PC-9 (cell line): ENCODE results near the gene CSNK1A1L. TPM values are rescaled to one million over a fixed set of nuclear protein-coding genes. Genes with fewer than 3 reads are reported as not detected.

ENCODE experiments used
- BruUV-seq: library from RNA; stranded (reverse); fragments of 400-500 nt; replicated peaks from 2 replicates; lab custom pipeline; 2021; lab: Mats Ljungman, UMichigan
- CTCF ChIA-PET: fragments of 300-600 bp; sonication (Branson Sonifier 250); formaldehyde crosslinking; loops from one replicate; lab custom pipeline; 2022; ENCODE audit warnings: antibody characterized with exemption; lab: Charles Lee
- POLR2A ChIA-PET: fragments of 300-600 bp; sonication (Branson Sonifier 250); formaldehyde crosslinking; loops from one replicate; lab custom pipeline; 2022; ENCODE audit warnings: antibody characterized with exemption; ENCODE audit not compliant: unreplicated experiment; lab: Charles Lee
- DNase-seq, 2 experiments: peaks; one replicate each; pipeline versions ENCODE4 v3.0.0 to v3.0.0-alpha.2; 2015 to 2022; ENCODE audit warnings: mixed read lengths in 1 of 2
- H2AFZ ChIP-seq: fragments of 200-600 bp; sonication (generic); 2 replicates; pipeline ENCODE4 v1.8.1; 2017; ENCODE audit warnings: antibody characterized with exemption
- H3F3A ChIP-seq: fragments of 200-600 bp; sonication (generic); 2 replicates; pipeline ENCODE4 v1.8.1; 2017; ENCODE audit warnings: antibody characterized with exemption, mild to moderate bottlenecking, low read depth; ENCODE audit not compliant: insufficient read depth
- H3K27ac ChIP-seq: fragments of 200-600 bp; sonication (generic); 2 replicates; pipeline ENCODE4 v1.6.1; 2016; ENCODE audit warnings: mixed run types
- H3K27me3 ChIP-seq: fragments of 200-600 bp; sonication (generic); 2 replicates; pipeline ENCODE4 v1.6.1; 2016; ENCODE audit warnings: low read depth, mixed run types; ENCODE audit not compliant: insufficient read depth
- H3K36me3 ChIP-seq: fragments of 200-600 bp; sonication (generic); 2 replicates; pipeline ENCODE4 v1.6.1; 2016; ENCODE audit warnings: low read depth, mixed run types
- H3K4me1 ChIP-seq: fragments of 200-600 bp; sonication (generic); replicated peaks from 2 replicates; pipeline ENCODE4 v1.6.1; 2016; ENCODE audit warnings: mixed run types; ENCODE audit not compliant: insufficient read depth
- H3K4me2 ChIP-seq: fragments of 200-600 bp; sonication (generic); 2 replicates; pipeline ENCODE4 v1.6.1; 2017; ENCODE audit warnings: mixed run types
- H3K4me3 ChIP-seq: fragments of 200-600 bp; sonication (generic); 2 replicates; pipeline ENCODE4 v1.6.1; 2016; ENCODE audit warnings: mixed run types
- H3K79me2 ChIP-seq: fragments of 200-600 bp; sonication (generic); 2 replicates; pipeline ENCODE4 v1.6.1; 2017; ENCODE audit warnings: low read depth, mixed run types
- H3K9me2 ChIP-seq: fragments of 200-600 bp; sonication (generic); 2 replicates; pipeline ENCODE4 v1.8.1; 2017; ENCODE audit warnings: mild to moderate bottlenecking; ENCODE audit not compliant: insufficient read depth
- H3K9me3 ChIP-seq: fragments of 200-600 bp; sonication (generic); 2 replicates; pipeline ENCODE4 v1.8.1; 2016; ENCODE audit warnings: low read depth; ENCODE audit not compliant: insufficient read depth
- H4K20me1 ChIP-seq: fragments of 200-600 bp; sonication (generic); 2 replicates; pipeline ENCODE4 v1.8.1; 2017; ENCODE audit not compliant: insufficient read depth
- EZH2 ChIP-seq: fragments of 200-600 bp; sonication (generic); IDR thresholded peaks from 2 replicates; pipeline ENCODE4 v1.8.0; 2017; ENCODE audit warnings: antibody characterized with exemption, low read depth
- intact Hi-C: fragments of 100-400 bp; cut with micrococcal nuclease; formaldehyde crosslinking; loops from one replicate; pipeline ENCODE4 v1.10.0; 2022; ENCODE audit not compliant: unreplicated experiment
- total RNA-seq: library from RNA; stranded (reverse); gene quantifications from 2 replicates; pipeline ENCODE4 v1.2.3, GENCODE V29; 2021
- TF ChIP-seq, protein P1 (sequence below): fragments of 200-600 bp; sonication (generic); conservative IDR thresholded peaks from 2 replicates; pipeline ENCODE4 v1.6.1; 2017; ENCODE audit warnings: mixed run types, antibody characterized with exemption, mild to moderate bottlenecking, moderate library complexity

Gene CSNK1A1L
- total RNA-seq, 1 experiment from 2014 or later: not detected

DNA sequence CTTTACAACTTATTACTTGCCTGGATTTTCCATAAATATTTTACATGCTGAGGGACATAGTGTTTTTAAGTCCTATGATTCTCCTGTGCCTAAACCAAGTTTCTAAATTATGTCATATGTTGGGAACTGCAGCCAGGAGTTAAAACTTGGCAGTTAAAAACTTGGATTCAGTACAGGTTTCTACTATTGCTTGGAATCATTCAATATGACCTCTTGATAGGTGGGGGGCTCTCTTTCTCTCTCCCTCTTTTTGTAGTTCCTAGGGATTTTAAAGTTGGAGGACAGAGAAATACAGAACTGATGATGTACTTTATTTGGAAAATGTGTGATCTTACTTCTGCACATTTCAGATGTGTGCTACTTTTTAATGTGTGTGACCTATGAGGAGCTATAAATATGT is 4.7 kb downstream of the CSNK1A1L start:
- Histone ChIP-seq H3K4me2 (no peak overlapping the region), H4K20me1 (no peaks in the 10 kb centered on the region), H2AFZ (no peak overlapping the region), H3K9me3 (no peaks in the 10 kb centered on the region), H3F3A (no peaks in the 10 kb centered on the region), H3K36me3 (no peaks in the 10 kb centered on the region), H3K27ac (no peak overlapping the region), H3K79me2 (no peaks in the 10 kb centered on the region), H3K4me1 (no peaks in the 10 kb centered on the region), H3K27me3 (no peaks in the 10 kb centered on the region), H3K4me3 (no peak overlapping the region), H3K9me2 (no peaks in the 10 kb centered on the region)
- no TSS peak for BruUV-seq
- intact Hi-C loops: no loop called here
- ChIA-PET CTCF (no interaction called here), POLR2A (no interaction called here)
- TF ChIP-seq, protein P1, sequence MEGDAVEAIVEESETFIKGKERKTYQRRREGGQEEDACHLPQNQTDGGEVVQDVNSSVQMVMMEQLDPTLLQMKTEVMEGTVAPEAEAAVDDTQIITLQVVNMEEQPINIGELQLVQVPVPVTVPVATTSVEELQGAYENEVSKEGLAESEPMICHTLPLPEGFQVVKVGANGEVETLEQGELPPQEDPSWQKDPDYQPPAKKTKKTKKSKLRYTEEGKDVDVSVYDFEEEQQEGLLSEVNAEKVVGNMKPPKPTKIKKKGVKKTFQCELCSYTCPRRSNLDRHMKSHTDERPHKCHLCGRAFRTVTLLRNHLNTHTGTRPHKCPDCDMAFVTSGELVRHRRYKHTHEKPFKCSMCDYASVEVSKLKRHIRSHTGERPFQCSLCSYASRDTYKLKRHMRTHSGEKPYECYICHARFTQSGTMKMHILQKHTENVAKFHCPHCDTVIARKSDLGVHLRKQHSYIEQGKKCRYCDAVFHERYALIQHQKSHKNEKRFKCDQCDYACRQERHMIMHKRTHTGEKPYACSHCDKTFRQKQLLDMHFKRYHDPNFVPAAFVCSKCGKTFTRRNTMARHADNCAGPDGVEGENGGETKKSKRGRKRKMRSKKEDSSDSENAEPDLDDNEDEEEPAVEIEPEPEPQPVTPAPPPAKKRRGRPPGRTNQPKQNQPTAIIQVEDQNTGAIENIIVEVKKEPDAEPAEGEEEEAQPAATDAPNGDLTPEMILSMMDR: no peak
- no peak for TF ChIP-seq EZH2
- no peak for DNase-seq

DNA sequence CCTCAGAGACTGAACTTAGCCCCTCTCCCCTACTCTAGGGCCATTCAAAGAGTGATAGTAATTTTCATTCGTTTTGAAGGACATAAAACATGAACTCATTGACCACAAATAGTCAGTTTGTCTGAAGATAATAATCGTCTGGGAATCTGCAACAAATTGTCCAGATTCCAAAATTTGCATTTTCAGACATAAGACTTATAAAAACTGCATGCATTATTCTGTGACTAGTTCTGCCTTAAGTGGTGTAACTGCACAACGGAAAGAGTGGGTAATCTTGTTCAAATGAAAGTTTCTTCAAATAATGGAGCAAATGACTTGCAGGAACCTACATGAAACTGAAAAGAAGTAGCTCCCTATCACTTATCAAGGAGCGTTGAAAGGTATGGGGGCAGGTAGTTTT is 8.4 kb downstream of the CSNK1A1L start:
- Histone ChIP-seq H3K4me1 (no peaks in the 10 kb centered on the region), H3K36me3 (no peaks in the 10 kb centered on the region), H4K20me1 (no peaks in the 10 kb centered on the region), H3K9me2 (no peaks in the 10 kb centered on the region), H3K9me3 (no peaks in the 10 kb centered on the region), H3K27me3 (no peaks in the 10 kb centered on the region), H3K4me2 (no peak overlapping the region), H2AFZ (no peak overlapping the region), H3F3A (no peaks in the 10 kb centered on the region), H3K4me3 (no peak overlapping the region), H3K27ac (no peak overlapping the region), H3K79me2 (no peaks in the 10 kb centered on the region)
- DNase-seq: no peak
- BruUV-seq: no TSS peak
- ChIA-PET CTCF (no interaction called here), POLR2A (no interaction called here)
- intact Hi-C loops: no loop called here
- TF ChIP-seq EZH2: no peak
- TF ChIP-seq, protein P1: no peak

DNA sequence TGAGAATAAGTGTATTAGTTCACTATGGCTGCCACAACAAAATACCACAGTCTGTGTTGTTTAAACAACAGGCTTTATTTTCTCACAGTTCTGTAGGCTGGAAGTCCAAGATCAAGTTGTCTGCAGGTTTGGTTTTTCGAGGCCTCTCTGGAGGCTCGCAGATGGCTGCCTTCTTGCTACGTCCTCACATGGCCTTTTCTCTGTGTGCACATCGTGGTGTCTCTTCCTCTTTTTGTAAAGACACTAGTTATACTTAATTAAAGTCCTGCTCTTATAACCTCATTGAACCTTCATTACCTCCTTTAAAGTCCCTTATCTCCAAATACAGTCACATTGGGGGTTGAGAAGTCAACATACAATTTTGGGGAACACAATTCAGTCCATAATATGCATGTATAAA is 10.6 kb downstream of the CSNK1A1L start:
- intact Hi-C loops: no loop called here
- Histone ChIP-seq H3K4me1 (no peaks in the 10 kb centered on the region), H3F3A (no peaks in the 10 kb centered on the region), H3K27me3 (no peaks in the 10 kb centered on the region), H3K36me3 (no peaks in the 10 kb centered on the region), H3K4me3 (no peak overlapping the region), H3K9me3 (no peaks in the 10 kb centered on the region), H2AFZ (no peak overlapping the region), H3K79me2 (no peaks in the 10 kb centered on the region), H3K4me2 (no peak overlapping the region), H4K20me1 (no peaks in the 10 kb centered on the region), H3K9me2 (no peaks in the 10 kb centered on the region), H3K27ac (no peak overlapping the region)
- BruUV-seq: no TSS peak
- no peak for DNase-seq
- ChIA-PET POLR2A (no interaction called here), CTCF (no interaction called here)
- TF ChIP-seq, protein P1: no peak
- TF ChIP-seq EZH2: no peak
